Measurements from ENCODE around the gene UBE2V1.

GRCh38 chr20:50116368-50116999 lies 3.5 kb upstream of the UBE2V1 start:
- TF ChIP-seq CTCF (conservative IDR thresholded peaks at IDR 0.05; ENCODE audit: low read depth, low read length) (no peak), EZH2 (IDR thresholded peaks at IDR 0.05; ENCODE audit: borderline replicate concordance, low read depth, low read length, poor library complexity, severe bottlenecking) (no peak)
